GM18861 (cell line): Measurements from ENCODE around the gene SOX12.
"Not testable (repeated sequence)": the region's sequence is repeated elsewhere in the genome, so short reads cannot be mapped to it uniquely, and the experiment has no call there.

ENCODE experiments used
- ATAC-seq: cut with Tn5 transposase; IDR thresholded peaks from one replicate; pipeline ENCODE4 v1.9.1; 2021; ENCODE audit not compliant: unreplicated experiment

Gene SOX12

GRCh38 chr20:362271-363254, 37.2 kb downstream of the SOX12 start:
- no peak for ATAC-seq

DNA sequence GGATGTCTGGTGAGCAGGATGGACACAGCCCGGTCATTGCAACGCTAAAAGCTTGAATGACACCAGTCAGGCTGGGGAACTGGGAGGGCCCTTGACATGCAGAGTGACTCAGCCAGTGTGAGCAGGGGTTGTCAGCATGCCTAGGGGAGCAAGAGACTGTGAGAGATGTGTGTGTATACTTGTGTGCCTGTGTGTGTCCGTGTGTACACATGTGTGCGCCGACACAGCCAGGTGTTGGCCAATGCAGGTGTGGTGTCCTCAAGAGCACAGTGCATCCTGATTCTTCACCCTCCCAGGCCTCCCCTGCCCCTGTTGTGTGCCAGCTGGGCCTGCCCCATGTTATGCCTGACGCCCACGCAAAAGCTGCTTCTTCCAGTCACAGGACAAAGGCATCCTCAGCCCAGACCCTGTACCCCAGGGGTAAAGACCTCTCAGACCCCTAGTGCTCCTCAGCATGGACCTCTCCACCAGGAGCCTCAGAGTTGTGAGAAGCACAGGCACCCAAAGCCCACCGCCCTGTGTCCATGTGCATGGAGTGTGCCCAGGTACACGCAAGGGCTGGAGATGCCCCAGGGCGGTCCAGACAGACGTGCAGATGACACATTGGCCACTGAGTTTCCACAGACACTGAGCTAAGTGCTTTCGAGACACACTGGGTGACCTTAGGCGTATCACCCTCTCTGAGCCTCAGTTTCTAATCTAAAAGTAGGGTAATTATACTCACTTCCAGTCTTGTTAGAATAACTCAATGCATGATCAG, 38.1 kb downstream of the SOX12 start:
- ATAC-seq = no peak

DNA sequence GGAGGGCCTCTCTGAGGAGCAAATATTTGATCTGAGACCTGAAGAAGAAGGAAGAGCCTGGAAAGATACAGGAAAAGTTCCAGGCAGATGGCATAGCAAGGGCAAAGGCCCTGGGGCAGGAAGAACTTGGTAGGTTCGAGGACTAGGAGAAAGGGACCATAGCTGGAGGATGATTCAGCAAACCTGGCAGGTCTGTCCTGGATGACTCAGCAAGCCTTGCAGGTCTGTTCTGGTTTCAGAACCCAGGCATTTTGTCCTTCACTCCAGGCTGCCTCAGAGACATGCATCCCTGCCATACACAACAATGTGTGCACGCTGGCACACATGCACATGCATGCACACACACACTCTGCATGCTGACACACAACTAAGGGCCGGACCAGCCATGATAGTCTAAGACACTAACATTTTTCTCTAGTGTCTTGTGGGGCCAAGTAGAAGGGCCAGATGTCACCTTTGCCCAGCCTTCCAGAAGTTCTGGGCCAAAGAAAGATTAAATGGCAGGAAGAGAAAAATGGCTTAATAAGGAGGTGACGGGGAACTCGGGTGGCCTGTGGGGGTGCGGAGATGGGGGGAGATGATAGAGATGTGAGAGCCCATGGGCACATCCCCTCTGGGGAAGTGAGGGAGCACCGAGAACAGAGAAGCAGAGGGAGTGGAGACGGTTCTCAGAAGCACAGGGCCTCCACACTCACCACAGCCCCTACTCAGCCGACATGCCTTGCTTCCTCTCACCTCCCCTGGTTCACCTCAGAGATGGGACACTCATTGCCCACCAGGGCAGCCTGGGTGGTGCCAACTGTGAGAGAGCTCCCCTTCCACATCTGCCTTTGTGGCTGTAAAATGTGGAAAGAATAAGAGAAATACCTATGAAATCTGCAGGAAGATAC, 39.8 kb downstream of the SOX12 start:
- no peak for ATAC-seq

- no peak for ATAC-seq
Measured at GRCh38 chr20:366041-366718, 40.8 kb downstream of the SOX12 start.

GRCh38 chr20:366719-367485, 41.5 kb downstream of the SOX12 start:
- no peak for ATAC-seq

DNA sequence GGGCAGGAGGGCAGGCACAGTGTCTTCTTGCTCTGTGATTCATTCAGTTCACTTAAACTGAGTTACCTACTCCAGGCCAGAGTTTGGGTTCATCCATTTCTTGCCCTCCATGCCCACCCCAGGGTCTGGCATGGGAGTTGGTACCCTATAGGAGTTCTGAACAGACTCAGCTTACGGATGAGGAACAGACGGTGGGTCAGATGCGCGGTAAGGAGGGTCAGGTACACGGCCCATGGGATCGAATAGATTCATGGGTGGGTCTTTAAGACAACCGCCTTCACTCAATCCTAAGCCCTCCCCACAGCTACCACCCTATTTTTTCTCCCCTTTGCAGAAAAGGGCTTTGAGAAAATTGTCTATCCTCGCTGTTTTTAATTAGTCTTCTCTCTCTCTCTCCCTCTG, 42.1 kb downstream of the SOX12 start:
- no peak for ATAC-seq

GRCh38 chr20:368915-369314, 43.6 kb downstream of the SOX12 start:
- ATAC-seq = no peak

DNA sequence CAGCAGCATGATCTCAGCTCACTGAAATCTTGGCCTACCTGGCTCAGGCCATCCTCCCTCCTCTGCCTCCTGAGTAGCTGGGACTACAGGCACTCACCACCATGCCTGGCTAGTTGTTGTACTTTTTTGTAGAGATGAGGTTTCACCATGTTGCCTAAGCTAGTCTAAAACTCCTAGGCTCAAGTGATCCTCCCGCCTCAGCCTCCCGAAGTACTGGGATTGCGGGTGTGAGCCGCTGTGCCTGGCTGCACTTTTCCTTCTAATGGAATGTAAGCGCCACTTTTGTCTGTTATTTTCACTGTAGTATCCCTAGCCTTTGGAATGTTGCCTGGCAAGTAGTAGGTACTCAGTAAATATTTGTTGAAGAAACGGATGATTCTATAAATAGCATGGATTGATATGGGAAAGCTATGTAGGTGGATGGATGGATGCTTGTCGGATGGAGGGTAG, 44.8 kb downstream of the SOX12 start:
- ATAC-seq = no peak

- ATAC-seq = no peak
Measured at GRCh38 chr20:370977-371754, 45.8 kb downstream of the SOX12 start.

- no peak for ATAC-seq
Measured at GRCh38 chr20:371755-372542, 46.6 kb downstream of the SOX12 start.

DNA sequence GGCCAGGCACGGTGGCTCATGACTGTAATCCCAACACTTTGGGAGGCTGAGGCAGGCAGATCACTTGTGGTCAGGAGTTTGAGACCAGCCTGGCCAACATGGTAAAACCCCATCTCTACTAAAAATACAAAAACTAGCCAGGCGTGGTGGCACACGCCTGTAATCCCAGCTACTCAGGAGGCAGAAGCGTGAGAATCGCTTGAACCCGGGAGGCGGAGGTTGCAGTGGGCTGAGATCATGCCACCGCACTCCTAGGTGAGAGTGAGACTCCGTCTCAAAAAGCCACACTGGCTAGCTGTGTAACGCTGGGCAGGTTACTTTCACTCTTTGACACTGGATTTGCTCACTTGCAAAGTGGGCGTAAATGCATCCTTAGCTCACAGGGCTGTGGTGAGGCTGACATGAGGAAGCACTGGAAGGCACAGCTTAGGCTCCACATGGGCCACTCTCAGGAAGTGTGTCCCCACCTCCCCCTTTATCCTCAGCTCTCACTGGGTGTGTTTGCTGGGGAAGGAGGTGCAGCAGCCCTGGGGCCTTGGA, 47.3 kb downstream of the SOX12 start:
- not testable (repeated sequence) for ATAC-seq

DNA sequence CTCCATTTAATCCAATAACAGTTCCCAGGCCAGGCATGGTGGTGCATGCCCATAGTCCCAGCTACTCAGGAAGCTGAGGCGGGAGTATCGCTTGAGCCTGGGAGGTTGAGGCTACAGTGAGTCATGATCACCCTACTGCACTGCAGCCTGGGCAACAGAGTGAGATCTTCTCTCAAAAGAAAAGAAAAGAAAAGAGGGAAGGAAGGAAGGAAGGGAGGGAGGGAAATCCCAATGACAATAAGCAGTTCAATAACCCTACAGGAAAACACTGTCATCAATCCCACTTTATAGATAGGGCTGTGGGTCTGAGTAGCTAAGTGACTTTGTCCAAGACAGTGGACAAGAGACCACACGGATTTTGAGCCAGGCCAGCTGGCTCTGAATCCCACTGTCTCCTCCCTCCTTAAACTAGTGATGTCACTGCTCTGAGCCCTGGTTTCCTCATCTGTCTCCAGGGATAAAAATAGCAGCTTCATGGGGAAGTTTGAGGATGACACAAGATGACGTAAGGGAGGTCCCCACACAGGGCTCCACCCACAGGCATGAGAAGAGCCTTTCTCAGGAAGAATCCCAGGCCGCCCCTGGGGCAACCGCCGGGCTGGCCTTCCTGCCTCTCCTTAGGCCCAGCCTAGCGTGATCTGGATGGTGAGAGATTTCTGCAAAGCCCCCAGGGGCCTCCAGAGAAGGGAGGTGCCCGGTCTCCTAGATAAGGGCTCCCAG, 48.0 kb downstream of the SOX12 start:
- ATAC-seq = no peak

- no peak for ATAC-seq
Measured at GRCh38 chr20:375265-375889, 50.0 kb downstream of the SOX12 start.

- no peak for ATAC-seq
Measured at GRCh38 chr20:376089-376488, 50.7 kb downstream of the SOX12 start.

GRCh38 chr20:376750-377149, 51.4 kb downstream of the SOX12 start:
- no peak for ATAC-seq

GRCh38 chr20:377578-377977, 52.2 kb downstream of the SOX12 start:
- not testable (repeated sequence) for ATAC-seq

GRCh38 chr20:378961-379336, 53.6 kb downstream of the SOX12 start:
- no peak for ATAC-seq
